ENCODE results near the gene NCEH1.
"Not testable (repeated sequence)": the region's sequence is repeated elsewhere in the genome, so short reads cannot be mapped to it uniquely, and the experiment has no call there.

NCEH1 gene

DNA sequence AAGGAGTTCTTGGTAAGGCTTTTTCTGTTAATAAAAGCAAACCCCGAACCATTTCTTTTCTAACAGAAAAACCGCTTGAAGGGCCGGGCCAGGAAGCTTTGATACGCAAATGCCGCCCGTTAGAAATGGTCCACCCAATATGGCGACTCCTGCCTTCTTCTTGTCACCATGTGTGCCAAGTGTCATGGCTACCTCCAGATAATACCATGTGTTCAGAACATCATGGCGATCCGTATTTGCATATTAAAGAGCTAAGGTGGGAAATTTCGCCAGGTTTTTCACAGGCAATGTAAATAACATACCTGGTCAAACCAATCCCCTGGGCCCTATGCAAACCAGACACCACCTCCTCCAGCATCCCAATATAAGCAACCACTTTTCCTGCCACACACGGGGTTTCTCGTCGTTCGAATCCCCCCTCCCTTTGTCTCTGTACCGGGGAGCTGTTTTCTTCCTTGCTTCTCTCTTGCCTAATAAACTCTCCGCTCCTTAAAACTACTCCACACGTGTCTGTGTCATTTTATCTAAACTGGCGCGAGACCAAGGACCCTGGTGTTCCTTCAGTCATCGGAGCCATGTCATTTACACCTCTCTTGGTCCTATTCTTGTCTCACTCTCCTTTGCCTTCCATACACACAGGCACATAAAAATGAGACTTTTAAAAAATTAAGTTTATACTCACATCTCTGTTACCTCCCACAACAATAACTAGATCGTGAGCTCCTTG, 34.5 kb downstream of the NCEH1 start:
- ATAC-seq (no peak), DNase-seq (no peak)

DNA sequence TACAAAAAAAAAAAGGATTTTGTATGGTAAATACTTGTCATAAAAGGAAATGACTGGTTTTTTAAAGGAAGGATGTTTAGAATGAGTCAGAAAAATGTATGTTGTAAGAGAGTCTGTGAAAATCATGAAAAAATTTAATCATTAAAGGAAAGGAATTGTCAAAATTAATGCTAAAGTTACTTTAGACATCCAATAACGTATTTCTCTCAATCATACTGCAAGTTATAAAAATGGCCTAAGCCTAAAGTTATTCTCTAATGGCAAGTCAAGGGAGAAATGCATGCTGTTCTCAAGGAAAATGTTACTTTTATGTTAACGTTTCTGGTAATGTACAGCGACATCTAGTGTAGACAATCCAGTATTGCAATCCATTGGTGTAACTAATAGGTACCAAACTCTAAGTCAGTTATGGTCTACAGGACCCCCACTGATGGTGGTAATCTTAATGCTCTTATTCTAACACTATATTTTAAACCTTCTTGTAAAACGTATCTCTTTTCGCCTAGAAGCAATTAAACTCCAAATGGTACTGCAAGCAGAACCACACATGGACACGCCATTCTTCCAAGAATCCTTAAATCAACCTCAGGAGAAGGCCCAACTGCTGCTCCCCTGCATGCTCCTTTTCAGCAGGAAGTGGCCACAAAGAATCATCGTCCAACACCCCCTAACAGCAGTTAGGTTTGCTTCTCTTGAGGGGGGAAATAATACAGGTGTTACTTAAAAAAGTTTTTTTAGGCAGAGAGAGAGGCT, 35.2 kb downstream of the NCEH1 start:
- ATAC-seq (no peak), DNase-seq (no peak)

DNA sequence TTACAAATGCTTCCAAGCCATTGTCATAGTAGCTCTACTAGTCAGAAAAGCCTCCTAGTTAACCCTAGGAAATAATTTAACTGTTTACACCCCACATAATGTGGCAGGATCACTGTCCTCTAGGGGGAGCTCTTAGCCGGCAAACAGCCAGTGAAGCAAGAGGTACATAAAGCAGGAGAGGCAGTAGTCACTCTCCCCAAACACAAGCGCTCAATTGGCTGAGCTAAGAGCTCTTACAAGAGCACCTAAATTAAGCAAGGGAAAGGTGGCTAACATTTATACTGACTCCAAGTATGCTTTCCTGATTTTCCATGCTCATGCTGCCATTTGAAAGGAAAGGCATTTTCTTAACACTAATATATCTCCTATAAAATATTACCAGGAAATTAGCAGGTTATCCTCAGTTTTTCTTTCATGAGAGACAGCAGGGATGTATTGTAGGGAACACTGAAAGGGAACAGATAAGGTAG, 37.6 kb downstream of the NCEH1 start:
- ATAC-seq (peak; percentile 76), DNase-seq (peak; percentile 77)

DNA sequence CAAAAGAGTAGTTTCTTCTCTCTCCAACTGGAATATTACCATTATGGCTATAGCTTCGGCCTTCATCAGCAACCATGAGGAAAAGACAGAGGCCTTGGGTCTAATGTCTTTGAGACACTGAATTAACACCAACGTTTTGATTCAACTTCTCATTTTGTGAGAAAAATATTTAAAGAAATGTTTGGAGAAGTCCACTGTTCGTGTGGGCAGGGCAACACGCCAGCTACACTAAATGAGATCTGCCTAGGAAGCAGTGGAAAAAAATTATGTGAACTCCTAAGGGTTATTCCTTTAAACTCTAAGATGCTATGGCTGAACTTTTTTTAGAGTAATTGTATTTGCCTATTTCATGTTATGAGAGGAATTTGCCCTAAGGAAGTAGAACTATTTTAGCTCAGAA, 41.8 kb downstream of the NCEH1 start:
- DNase-seq (no peak), ATAC-seq (no peak)

DNA sequence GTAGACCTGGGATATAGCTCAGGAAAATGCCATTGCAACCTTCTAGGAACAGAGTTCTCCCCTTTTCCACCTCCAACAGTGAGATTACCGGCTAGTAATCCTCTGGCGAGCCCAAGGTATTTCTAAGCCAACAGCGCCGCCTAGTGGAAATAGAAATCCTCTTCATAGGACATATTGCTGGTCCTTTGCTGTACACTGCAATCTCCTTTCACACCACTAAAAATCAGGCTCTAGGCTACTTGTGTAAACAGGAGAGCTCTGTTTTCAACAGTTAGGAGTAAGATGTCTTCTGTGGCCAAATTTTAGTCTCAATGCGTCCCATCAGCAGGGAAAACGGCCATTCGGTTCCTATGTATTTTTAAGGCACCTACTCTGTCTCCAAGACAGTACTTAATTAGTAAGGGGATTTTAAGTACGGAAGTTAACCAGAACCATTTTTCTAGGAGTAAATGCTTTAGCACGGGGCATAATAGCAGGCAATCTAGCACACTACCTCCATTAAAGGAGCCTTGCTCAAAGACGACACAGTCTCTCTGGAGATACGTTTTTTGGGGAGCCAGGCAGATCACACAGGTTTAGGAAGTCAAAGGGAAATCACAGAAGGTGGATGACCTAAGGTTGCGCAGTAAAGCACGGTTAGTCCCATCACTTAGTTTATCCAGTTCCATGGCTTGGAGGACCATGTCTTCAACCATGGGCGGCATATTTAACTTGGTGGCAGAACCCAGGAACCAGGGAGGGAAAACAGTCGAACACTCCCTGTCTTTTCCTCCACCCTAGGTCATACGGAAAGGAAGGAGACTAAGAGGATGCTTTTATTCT, 43.8 kb downstream of the NCEH1 start:
- peak; percentile 83 for DNase-seq
- peak; percentile 91 for ATAC-seq

DNA sequence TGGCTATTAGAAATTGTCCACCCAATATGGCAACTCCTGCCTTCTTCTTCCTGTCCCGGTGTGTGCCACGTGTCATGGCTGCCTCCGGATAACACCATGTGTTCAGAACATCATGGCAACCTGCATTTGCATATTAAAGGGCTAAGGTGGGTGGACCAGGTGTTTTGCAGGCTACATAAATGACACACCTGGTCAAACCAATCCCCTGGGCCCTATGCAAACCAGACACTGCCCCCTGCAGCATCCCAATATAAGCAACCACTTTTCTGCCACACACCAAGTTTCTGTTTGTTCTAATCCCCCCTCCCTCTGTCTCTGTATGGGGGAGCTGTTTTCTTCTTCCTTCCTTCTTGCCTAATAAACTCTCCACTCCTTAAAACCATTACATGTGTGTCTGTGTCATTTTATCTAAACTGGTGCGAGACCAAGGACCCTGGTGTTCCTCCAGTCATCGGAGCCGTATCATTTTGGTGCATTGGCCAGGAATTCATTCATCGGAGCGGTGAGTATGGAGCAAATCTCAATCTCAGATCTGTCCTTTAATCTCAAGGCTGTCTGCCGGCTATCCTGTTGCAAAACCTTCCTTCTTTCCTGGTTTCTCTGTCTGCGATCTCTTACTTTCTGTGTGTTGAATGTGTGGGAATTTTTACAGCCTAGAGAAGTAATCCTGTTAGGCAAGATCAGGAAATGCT, 44.5 kb downstream of the NCEH1 start:
- ATAC-seq: no peak
- no peak for DNase-seq

DNA sequence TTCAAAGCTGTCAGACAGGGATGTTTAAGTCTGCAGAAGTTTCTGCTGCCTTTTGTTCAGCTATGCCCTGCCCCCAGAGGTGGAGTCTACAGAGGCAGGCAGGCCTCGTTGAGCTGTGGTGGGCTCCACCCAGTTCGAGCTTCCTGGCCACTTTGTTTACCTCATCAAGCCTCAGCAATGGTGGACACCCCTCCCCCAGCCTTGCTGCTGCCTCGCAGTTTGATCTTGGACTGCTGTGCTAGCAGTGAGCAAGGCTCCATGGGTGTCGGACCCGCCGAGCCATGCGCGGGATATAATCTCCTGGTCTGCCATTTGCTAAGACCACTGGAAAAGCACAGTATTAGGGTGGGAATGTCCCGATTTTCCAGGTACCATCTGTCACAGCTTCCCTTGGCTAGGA, 45.4 kb downstream of the NCEH1 start:
- not testable (repeated sequence) for DNase-seq, ATAC-seq

DNA sequence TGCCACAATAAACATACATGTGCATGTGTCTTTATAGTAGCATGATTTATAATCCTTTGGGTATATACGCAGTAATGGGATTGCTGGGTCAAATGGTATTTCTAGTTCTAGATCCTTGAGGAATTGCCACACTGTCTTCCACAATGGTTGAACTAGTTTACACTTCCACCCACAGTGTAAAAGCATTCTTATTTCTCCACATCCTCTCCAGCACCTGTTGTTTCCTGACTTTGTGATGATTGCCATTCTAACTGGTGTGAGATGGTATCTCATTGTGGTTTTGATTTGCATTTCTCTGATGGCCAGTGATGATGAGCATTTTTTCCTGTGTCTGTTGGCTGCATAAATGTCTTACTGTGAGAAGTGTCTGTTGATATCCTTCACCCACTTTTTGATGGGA, 50.4 kb downstream of the NCEH1 start:
- ATAC-seq, DNase-seq: not testable (repeated sequence)

DNA sequence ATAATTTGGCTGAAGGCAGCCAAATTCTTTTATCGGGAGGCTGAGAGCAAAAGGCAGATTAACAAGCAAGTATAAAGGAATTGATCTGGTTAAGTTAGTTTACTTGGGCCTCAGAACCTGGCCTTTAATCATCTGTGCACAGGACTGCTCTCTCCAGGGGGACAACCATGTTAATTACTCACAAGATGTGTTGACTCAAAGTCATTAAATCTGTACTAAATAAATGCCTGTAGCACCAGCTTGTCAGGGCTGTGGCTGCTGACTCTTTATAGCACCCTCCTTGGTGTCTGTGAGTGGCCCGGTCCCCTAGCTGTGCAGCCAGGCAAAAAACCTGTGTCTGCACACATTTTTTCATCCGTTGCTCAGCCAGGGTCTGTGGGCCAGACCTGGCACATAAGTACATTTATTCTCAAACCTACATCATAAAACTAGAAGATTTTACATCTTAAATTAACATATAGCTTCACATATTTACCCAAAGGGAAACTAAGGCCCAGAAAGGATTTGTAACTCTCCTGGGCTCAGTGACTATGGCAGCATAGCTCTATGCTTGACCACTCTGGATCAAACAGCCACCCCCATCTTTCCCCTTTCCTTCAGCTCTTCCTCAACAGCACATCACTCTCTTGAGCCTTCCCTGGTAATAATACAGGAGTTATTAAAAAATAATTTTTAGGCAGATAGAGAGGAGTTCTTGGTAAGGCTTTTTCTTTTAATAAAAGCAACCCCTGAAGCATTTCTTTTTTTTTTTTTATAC, 51.4 kb downstream of the NCEH1 start:
- no peak for DNase-seq
- no peak for ATAC-seq

DNA sequence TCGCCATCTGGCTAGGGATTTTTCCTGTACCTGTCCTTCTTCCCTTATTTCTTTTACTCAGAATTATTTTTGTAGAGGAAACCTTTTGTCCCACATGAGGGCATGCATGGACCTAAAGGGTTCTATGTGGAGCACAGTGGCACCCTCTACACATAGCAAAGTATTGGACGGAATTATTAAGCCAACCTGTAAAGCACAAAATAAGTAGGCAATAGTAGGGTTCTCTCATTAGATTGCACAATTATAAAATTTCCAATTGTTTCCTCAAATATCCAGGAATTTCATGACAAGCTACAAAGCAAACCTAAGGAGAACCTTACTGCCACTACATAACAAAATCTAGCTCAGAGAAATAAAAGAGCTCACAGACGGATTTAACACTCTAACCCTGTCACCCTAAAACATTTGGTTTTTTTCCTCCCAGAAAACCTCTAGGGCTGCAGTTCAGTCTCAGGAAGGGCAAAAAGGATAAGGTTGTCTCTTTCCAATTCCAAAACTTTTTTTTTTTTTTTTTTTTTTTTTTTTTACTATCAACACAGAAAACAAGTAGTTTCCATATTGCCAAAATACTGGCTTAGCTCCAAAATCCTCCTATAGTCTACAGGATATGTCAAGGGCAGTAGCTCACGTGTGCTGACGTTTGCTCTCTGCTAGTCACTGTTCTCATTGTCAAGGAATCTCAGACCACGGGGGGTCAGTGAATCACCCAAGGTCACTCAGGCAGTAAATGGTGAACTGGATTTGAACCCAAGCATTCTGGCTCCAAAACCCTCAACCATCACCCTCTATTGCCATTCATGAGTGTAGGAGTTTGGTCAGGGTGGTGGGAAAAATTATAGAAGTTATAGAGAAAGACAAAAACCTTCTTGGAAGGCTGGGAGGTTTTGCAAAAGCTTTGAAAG, 52.3 kb downstream of the NCEH1 start:
- ATAC-seq: no peak
- no peak for DNase-seq

DNA sequence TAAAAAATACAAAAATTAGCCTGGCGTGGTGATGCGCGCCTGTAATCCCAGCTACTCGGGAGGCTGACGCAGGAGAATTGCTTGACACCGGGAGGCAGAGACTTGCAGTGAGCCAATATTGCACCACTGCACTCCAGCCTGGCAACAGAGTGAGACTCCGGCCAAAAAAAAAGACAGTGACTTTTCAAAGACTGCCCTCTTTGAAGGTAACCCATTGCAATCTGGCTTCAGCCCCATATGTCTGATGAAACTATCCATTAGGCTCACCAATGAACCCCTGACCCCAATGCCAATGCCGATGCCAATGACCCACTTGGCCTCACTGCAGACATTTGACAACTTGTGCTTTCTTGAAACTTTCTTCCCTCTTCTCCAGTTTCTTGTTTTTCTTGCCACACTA, 54.3 kb downstream of the NCEH1 start:
- ATAC-seq (no peak), DNase-seq (no peak)

DNA sequence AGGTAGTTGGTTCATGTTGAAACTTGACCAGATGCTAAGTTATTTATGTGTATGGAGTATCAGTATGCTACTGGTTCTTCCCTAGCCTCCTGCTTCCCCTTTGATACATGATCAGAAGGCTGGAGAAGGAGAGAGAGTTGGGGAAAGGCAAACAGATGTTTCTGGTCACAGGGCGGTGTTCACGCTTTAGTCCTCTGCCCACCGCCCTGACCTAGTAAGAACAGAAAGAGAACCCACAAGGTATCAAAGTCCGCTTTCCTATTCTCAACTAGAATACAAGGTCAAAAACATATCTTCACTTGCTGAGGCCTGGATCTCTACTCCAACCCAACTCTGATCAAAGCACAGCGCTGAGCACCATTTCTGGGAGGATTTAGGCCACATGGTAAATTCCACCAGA, 55.5 kb downstream of the NCEH1 start:
- DNase-seq: no peak
- no peak for ATAC-seq

DNA sequence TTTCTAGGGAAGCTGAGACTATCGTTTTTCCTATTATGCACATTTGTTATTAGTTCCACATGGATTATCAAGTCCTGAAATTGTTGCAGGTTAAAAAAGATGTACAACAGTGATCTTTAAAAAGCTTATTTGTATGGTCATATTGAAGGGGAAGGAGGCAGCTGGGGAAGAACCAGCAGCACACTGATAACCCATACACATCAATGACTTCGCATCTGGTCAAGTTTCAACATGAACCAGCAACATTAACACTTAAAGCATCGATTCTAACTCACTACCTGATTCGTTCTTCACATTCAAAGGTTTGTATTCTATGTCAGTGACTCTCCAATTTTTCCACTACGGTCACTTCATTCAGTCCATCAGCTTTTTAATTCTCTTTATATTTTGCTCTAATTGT, 56.4 kb downstream of the NCEH1 start:
- ATAC-seq (no peak), DNase-seq (no peak)

DNA sequence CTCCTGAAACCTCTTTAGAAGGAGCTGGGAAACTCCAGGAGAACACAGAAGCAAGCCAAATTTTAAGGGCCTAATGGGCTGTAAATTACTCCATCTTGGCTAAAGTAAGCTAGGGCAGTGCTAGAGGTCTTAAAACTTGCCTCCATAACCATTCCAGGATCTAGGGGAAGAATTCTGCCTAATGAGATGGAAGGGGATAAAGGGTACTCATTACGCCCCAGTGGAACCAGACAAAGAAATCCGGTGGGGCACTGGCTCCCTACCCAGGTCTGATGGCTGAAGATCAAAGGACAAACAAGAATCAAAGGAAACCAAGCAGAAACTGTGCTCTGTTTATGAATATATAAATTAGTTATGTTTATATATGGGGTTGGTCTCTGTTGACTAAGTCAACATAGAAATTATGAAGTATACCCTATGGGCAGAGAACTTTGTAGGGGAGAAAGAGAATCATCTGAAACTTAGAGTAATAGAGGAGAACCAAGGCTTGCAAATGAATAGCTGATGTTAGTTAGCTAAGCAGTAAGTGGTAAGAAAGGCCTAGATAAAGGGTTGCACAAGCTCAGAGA, 57.8 kb downstream of the NCEH1 start:
- no peak for ATAC-seq

DNA sequence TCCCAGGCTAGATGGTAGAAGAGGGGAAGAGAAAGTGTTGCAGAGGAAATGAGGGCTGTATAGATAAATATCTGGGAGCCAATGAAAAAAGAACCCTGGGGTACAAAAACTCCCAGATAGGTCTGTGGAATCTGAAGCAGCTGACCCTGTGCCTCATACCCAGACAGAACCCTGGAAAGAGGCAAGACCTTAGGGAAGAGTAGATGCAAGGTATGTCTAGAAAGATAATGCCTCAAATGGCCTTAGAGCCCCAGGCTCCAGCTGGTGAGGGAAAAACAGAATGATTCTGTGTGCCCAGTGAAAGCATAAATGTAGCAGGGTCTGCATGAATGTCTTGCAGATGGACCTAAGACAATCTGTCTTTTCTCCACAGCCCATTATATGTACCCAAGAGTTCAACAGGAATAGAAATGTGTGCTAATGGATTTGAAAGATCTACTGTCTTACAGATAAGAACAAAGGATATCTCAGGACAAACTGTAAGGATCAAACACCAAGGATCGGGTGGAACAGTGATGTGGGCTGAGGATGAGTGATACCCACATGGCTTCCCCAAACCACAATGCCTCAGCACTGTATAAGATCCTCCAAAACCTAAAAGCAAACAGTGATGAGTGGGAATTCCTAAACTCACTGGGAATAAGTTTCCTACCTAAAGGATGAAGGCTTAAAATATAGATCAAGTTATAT, 58.8 kb downstream of the NCEH1 start:
- DNase-seq: no peak
- ATAC-seq: no peak

More for the DNA sequence above, 57.8 kb downstream of the NCEH1 start:
- no peak for DNase-seq

DNA sequence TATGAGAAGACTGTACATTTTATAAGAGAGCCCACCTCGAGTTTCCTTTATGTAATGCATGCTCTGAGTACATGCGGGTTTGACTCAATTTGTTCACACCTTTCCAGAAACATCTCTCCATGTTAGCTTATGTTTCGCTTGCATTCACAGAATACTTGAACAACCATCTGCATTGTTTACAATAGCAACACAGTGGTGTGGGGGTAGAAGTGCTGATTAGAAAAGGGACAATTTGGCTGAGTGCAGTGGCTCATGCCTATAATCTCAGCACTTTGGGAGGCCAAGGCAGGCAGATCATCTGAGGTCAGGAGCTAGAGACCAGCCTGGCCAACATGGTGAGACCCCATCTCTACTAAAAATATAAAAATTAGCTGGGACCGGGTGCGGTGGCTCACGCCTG, 60.9 kb downstream of the NCEH1 start:
- ATAC-seq (no peak), DNase-seq (no peak)

DNA sequence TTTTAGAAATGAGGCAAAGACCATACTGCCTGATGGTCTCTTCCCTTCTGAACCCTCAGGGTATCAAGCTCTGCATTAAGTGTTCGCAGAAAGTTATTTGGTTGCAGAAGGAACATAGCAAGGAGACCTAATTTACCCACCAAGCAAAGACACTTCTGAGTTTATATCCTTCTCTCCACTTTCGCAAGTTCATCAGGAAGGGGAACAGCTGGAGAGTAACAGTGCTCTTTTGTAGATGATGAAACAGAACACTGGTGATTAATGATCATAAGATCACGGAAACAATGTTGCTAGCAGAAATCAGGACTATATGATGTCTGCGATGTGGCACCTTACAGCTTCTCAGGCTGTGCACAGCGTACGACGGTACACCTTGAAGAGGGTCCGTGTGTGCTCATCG, 62.1 kb downstream of the NCEH1 start:
- no peak for DNase-seq
- no peak for ATAC-seq

DNA sequence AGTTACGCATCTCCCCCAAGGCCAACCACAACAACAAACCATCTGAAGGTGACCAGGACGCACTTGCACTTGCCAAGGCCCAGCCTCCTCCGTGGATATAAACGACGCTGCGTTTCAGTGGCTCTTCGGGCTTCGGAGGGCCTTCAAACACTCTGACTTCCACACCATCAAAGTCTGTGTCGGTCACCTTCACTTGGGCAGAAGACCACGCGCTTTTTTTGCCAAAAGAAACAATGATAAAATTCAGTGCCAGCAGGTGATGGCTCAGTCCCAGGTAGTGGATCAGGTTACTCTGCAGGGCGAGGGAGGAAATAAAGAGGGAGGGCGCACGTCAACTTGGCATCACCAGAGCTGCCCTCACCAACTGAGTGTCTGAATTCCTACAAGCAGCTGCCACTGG, 63.0 kb downstream of the NCEH1 start:
- ATAC-seq: no peak
- no peak for DNase-seq

DNA sequence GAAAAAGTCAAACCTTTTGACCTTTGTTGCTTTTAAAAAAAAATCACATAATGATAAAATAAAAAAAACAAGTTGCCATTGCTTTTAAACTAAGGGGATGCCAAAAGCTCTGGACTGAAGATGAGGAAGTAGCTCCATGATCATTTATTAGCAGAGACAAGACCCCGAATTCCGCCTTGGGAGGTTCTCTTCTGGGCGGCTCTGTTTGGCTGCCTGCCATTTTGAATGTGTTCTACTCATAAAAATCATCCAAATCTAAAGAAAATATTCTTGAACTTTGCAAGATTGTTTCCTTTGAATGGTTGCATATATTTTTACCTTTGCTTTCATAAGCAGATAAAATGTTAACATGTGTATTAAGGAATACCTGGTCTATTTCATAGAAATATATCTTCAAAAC, 63.8 kb downstream of the NCEH1 start:
- ATAC-seq: no peak
- no peak for DNase-seq

Data from stimulated activated naive CD8-positive, alpha-beta T cell treated with anti-CD3 and anti-CD28 coated beads, Interleukin-15, Interleukin-2, amounts not matched to agents 100 U/mL and 50 U/mL, for 24 hours (primary cell).